LHCN-M2 (cell line): Measurements from ENCODE around the gene NXPH1. TPM values are rescaled to one million over a fixed set of nuclear protein-coding genes. Genes with fewer than 3 reads are reported as not detected.

Source experiments
- total RNA-seq: library from RNA; depleted of rRNA; stranded (reverse); fragments of >200 nt; gene quantifications from 2 replicates; pipeline ENCODE4 v1.2.3, GENCODE V29; 2014; rRNA removed

The NXPH1 gene
- total RNA-seq, 1 experiment from 2014 or later, result 1.0 TPM

Other genes with a start within 250 kb of the NXPH1 start
- gene ICA1, start 171.4 kb upstream of the NXPH1 start, total RNA-seq, result 0.13 TPM in 1 of 2 replicates, not detected in the other